GM21717 (cell line): Measurements from ENCODE around the gene SUSD4.
"Not testable (repeated sequence)": the region's sequence is repeated elsewhere in the genome, so short reads cannot be mapped to it uniquely, and the experiment has no call there.

ENCODE experiments used
- ATAC-seq: cut with Tn5 transposase; IDR thresholded peaks from one replicate; pipeline ENCODE4 v1.9.1; 2021; ENCODE audit warnings: mild to moderate bottlenecking, moderate library complexity; ENCODE audit not compliant: unreplicated experiment

Gene SUSD4

DNA sequence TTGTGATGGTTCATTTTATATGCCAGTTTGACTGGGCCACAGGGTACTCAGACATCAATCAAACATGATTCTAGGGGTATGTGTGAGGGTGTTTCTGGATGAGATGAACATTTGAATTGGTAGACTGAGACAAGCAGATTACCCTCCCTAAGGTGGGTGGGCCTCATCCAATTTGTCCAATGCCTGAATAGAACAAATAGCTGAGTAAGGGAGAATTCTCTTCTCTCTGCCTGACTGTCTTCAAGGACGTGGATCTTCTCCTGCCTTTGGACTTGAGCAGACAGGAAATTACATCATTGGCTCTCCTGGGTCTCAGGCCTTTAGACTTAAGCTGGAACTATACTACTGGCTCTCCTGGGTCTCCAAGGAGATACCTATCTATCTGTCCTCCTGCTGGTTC, 64.4 kb downstream of the SUSD4 start:
- no peak for ATAC-seq

DNA sequence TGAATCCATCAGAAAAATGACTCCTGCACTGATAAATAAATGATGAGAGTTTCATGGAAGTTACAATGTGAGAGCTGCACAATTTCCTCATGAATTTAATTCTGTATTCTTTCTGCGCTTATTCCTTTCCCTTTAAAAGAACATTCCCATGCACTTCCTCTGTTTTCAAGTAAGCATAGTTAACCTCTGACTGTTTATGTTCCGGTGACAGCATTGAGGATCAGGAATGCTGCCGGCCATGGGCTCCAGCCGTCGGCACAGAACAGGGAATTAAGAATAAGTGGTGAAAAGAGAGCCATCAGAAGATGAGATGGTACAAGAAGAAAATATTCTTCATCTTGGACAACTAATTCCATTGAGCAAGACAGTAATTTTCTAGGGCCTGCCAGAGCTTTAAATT, 65.3 kb downstream of the SUSD4 start:
- no peak for ATAC-seq

DNA sequence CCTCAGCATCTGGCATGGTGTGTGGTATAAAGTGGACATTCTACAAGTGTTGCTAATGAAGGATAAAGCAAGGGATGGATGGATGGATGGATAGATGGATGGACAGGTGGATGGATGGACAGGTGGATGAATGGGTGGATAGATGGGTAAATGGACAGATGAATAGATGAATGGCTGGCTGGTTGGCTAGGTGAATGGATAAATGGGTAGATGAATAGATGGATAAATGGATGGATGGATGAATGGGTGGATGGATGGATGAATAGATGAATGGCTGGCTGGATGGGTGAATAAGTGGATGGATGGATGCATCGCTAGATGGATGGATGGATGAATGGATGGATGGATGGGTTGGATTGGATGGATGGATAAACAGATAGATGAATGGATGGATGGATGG, 66.2 kb downstream of the SUSD4 start:
- no peak for ATAC-seq

DNA sequence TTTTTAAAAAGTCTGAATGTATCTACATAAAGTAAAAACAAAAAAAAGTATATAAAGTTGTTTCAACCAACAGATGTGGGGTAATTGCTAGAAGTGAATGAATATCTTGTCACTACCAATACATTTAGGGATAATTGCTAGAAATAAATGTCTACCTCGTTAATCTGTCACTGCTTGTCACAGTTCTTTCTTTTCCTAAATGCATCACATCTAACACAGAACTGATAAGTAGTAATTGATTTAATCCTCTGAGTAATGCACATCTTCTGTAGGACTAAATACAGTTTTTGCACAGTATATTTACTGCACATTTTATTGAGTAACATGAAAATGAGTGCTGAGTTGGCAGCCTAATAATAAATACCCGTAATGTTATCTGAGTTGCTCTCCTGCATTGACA, 72.2 kb downstream of the SUSD4 start:
- no peak for ATAC-seq

DNA sequence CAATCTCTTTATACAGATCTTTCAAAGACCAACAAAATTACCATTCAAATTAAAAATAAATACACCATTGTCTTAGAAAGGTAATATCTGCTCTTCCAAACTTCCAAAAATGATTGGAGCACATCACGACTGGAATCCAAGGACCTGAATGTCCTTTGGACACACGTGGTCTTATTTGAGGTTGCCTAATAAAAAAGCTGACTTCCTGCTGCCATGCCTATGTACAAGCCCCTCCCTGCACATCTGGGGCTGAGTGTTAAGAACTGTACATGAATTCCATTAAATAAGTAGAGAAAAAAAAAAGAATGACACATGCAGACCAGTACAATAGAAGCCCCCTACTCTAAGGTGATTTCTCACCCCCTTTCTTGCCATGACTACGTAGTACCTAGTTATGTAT, 73.6 kb downstream of the SUSD4 start:
- ATAC-seq, result no peak

DNA sequence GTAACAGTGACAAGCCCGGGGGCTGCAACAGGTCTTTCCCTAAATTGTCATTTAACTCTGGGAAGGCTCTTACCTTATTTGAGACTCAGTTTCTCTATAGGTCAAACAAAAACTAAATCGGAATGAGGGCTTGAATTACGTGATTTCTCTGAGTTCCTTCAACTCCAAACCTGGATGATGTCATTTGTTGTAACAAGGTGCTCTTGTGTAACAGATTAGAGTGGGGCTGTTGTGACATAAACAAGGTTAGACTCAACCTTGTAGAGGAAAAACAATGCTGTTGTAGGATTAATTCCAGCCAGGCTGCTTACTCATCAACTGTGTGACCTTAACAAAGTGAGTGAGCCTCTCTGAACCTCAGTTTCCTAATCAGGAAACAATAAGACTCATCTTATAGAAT, 74.4 kb downstream of the SUSD4 start:
- no peak for ATAC-seq

DNA sequence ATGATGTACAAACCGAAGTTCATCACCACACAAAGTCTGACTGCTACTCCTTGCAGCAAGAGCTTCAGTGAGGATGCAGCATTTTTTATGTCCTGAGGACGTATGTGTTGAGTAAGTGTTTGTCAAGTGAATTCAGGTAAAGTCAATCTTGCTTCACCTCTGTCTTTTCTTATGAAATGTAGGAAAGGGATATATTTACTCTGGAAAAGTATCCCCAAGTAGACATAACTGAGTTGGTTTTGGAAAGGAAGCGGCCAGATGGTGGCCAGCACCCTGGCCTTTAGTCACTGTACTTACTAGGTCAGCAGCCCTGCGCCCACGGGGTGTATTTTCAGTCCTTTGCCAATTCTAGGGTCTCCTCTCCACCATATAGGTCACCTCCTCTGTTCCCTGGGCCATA, 75.2 kb downstream of the SUSD4 start:
- ATAC-seq, result no peak

DNA sequence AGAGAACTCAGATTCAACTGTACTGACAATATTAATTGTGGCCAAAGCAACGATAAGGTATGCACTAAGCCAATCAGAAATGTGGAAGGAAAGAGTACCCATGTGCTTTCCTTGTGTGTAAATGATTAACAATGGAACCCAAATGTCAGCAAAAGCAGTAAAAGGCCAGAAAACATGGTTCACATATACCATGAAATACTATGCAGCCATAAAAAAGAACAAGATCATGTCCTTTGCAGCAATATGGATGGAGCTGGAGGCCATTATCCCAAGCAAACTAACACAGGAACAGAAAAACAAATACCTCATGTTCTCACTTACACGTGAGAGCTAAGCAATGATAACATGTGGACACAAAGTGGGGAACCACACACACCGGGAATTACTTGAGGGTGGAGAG, 78.5 kb downstream of the SUSD4 start:
- ATAC-seq, result no peak

DNA sequence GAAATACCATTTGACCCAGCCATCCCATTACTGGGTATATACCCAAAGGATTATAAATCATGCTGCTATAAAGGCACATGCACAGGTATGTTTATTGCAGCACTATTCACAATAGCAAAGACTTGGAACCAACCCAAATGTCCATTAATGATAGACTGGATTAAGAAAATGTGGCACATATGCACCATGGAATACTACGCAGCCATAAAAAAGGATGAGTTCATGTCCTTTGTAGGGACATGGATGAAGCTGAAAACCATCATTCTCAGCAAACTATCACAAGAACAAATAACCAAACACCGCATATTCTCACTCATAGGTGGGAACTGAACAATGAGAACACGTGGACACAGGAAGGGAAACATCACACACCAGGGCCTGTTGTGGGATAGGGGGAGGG, 80.3 kb downstream of the SUSD4 start:
- not testable (repeated sequence) for ATAC-seq

DNA sequence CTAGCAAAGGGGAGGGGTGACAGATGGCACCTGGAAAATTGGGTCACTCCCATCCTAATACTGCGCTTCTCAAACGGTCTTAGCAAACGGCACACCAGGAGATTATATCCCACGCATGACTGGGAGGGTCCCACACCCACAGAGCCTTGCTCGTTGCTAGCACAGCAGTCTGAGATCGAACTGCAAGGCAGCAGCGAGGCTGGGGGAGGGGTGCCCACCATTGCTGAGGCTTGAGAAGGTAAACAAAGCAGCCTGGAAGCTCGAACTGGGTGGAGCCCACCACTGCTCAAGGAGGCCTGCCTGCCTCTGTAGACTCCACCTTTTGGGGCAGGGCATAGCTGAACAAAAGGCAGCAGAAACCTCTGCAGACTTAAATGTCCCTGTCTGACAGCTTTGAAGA, 85.7 kb downstream of the SUSD4 start:
- ATAC-seq, result not testable (repeated sequence)

DNA sequence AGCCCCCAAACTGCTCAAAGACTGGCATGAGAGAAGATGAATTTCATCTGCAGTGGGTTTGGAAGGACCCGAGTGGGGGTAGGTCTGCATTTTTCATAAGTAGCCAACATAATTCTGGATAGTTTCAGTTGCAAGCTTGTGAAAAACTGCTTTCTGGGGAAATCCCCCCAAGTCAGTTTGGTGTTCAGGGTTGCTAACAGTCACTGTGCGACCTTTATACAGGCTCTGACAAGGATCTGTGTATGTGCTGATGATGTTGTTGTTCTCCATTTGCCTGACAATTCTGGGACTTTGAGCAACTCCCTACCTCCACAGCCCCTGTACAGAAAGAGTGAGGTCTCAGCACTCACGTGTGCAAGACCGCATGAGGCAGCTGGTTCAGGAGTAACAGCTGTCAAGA, 87.9 kb downstream of the SUSD4 start:
- no peak for ATAC-seq

DNA sequence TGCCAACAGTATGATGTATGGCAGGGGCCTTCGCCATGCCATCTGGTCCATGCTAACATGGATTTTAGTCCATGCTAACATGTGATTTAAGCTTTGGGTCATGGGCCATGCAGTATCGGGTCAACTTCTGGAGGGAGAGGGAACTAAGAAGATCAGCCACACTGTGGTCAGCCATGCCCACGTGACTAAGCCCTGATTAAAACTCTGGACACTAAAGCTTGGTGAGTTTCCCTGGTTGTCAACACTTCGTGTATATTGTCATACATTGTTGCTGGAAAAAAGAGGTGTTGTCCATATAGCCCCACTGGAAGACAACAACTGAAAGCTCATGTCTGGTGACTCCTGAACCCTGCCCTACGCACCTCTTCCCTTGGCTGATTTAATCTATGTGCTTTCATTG, 90.5 kb downstream of the SUSD4 start:
- ATAC-seq, result no peak

DNA sequence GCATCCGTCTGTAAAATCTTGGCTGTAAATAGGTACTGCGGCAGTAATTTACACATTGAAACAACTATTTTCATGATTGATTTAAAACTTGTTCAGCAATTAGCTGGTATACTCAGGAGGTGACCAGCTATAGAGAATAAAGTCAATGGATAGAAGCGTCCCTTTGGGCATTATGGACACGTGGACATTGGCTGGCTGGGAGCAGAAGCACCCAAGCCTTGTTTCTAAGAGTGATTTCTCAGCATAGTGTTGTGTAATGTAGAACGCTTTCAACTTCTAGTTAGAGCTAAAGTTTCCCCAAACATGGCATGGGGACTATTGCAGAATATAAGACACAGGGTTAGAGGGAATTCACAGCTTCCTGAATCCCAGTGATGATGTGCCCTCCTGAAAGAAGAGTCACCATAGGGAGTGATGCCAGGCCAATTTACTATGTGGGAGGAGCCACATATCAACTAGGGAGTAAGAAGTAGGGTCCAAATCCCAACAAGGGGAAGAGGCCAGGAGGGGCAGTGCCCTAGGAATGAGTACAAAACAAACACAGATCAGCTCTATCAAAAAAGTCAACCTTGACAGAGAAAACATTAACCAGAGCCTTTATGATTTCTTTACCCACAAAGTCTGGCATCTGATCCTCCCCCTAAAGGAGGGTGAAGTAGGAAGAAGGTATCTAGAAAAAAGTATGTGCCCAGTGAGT, 92.7 kb downstream of the SUSD4 start:
- no peak for ATAC-seq

DNA sequence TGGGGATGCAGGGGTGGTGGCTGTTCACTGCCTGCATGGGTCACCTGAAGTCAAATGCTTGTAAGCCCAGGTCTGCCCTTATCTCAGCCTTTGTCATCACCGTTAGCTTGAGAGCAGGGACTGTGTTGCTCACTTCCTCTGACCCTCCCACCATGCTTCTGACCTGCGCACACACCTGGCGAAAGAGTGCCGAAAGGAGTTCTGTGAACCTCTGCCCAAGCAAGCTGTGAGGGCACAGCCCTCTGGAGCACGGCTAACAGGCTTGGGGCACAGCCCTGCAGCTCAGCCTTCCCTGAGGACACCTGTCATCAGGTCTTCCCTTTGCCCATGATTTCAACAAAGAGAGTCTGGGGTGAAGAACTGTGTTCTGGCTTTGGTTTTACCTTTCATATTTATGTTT, 93.8 kb downstream of the SUSD4 start:
- ATAC-seq, result no peak

DNA sequence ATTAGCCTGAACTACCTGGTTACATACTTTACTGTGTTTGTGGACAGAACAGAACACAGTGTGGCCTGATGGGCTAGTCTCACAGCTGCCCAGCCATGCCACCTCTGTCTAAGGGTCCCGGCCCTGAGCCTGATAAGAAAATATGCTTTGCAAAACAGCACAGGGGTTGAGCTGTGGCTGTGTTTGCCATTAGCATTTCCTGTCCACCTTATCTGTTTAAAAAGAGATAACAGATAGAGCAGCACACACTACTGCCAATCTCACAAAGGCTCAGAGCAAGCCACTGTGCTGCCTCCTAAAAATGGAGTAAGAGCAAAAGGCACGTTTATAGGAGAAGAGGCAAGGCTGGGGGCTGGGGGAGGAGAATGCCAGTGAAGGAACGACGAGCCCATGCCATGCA, 95.0 kb downstream of the SUSD4 start:
- no peak for ATAC-seq

DNA sequence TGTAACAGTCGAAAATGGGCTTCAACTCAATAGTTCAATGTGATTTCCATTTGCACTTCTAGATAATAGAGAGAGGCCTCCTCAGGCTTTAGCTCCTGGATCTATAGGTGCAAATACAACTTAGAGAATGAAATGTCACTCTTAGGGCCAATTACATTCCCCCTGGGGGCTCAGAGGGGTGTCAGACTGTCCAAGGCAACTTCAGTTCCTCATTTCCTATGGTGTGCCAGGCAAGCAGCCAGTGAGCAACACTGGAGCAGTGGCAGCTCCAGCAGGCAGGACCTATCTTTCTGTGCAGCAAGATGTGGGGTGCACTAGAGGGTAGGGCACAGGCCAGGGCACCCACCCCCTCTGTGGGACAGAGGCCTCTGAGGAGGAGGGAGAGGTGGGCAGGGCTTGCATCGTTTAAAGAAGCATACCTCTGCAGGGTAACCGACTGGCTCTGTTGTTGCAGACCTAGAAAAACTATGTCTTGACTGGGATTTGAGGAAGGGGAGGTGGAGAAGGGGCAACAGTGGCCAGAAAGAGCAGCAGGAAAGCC, 97.3 kb downstream of the SUSD4 start:
- ATAC-seq, result no peak

DNA sequence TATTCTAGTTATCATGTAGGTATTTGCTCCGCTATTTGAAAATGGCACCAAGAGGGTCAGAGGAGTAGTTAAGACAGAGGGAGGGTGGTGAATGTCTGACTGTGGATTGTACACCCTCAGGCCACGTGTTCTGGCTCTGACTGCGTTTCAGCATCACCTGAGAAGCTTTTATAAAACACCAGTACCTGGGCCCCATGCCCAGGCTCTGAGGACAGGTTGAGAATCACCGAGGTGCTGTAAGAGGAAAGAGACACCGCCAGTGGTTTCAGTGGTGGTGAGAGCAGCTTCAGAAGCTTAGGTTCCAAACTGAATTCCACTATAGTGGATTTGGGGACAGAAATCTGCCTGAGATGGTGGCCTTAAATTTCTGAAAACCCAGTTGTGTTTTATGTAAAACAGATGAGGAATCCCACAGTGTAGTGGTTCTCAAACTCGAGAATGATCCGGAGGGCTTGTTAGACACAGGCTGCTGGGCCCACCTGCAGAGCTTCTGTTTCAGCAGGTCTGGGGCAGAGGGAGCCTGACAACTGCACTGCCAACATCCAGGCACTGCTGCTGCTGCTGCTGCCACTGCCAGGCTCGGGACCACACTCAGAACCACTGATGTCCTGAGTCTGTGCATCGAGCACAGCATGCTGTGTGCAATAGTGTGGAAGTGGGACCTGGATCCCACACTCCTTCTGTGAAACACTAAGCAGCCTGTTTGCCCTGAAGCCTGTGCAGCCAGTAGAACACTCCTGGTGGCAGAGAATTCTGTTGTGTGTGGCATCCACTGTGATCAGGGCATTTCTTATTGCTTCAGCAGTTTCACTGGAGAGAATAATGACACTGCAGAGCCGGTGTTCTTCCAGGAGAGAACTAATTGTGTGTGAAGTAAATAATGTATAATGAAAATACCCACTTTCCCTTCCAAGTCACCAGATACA, 98.7 kb downstream of the SUSD4 start:
- ATAC-seq, result no peak

DNA sequence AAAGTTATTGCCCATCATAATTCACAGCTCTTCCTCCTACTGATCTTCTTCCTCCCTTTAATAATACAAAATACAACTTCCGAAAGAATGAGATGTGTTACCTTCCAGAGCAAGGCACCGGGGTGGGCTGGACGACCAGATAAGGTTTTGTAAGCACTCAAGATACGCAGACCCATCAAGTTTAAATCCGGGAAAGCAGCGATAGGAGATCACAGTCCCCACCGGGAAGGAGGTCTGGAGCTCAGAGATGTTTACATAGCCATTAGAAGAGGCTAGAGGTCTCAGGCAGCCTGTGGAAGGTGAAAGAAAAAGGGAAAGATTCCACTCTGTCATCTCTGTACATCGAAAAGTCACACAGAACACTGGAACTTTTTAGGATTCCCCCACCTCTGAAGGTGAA, 99.4 kb downstream of the SUSD4 start:
- ATAC-seq, result no peak

DNA sequence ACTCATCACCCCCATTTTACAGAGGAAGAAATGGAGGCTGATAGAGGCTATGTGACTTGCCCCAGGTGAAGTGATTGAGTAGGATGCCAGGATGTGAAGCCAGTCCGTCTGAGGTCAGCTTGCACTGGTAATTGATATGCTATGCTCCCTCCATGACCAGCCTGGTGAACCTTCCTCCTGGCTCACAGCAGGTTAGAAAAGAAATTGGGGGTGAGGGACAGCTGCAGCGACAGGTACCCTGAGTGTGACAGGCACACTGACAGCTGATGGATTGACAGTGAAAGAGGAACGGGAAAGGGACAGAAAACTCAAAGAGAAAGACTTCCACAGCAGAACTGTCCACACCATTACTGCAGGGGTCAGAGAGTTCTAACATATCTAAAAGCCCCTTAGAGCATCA, 102.1 kb downstream of the SUSD4 start:
- no peak for ATAC-seq

DNA sequence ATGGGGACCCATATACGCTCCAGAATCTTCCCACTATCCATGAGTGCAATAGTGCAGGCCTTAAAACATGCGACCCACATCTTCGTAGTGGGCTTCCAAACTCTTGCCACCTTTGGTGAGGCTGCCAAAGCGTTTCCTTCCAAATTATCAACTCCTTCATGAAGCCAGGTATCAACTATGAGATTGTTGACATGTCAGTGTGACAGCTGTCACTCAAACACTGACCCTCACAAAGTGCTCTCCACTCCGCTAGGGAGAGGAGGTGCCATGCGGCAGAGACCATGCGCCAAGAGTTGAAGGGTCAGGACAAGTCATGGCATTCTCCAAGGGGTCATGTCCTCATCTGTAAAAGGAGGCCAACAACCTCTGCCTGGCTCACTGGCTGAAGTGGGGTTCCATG, 103.3 kb downstream of the SUSD4 start:
- ATAC-seq, result no peak

DNA sequence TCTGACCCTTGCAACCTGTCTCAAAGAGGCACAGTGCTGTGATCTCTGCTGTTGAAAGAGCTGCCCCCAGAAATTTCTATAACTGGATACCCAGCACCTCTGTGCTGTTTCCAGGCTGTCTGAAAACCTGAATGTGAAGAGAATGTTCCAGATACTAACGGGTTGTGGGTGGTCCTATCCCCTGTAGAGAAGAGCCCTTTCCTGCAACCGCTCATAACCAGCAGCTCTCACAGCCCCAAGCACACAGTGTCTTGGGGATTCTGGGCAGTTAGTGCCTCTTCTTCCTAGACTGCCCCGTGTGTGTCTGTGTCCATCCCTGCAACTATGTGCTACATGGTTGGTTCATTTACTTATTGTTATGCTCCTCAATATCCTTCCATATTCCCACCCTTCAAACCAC, 104.5 kb downstream of the SUSD4 start:
- no peak for ATAC-seq

DNA sequence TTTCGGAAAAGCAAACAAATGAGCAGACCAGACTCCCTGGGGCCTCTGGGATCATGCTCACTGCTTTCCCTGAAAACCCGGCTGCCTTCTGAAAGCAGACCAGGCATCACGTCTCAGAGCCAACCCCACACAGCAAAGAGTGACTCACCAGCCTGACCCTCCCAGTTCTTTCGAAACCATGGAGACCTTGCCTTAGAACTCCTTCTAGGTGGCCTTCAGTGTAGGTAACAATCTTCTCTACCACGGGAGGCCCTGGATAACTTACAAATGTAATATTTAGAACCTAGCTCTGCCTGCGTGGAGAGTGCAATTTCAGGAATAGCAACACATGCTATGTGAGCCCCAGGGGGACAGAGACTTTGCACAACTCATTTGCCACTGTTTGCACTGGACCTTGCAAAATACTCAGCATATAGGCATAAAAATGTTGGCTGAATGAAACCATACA, 105.2 kb downstream of the SUSD4 start:
- no peak for ATAC-seq
